Caco-2 (cell line): ENCODE measurements around the gene PRKAG2. TPM values are rescaled to one million over a fixed set of nuclear protein-coding genes. Genes with fewer than 3 reads are reported as not detected.

ENCODE experiments used
- BruUV-seq: library from RNA; stranded (reverse); fragments of 400-500 nt; replicated peaks from 2 replicates; lab custom pipeline; 2021; lab: Mats Ljungman, UMichigan
- CTCF ChIA-PET: fragments of 300-600 bp; sonication (Branson Sonifier 250); formaldehyde crosslinking; loops from one replicate; lab custom pipeline; 2022; ENCODE audit warnings: antibody characterized with exemption; lab: Charles Lee
- POLR2A ChIA-PET: fragments of 300-600 bp; sonication (Branson Sonifier 250); formaldehyde crosslinking; loops from one replicate; lab custom pipeline; 2022; ENCODE audit warnings: antibody characterized with exemption; lab: Charles Lee
- DNase-seq, 2 experiments: peaks; one replicate each; pipeline versions ENCODE4 v3.0.0 to v3.0.0-alpha.2; 2020 to 2022
- H3K27me3 ChIP-seq: replicated peaks from 2 replicates; pipeline ENCODE4 v1.6.0; 2011; ENCODE audit warnings: low read length; ENCODE audit not compliant: control insufficient read depth, insufficient read depth
- H3K36me3 ChIP-seq: 2 replicates; pipeline ENCODE4 v1.5.1; 2011; ENCODE audit warnings: low read length; ENCODE audit not compliant: control insufficient read depth, insufficient read depth
- H3K4me1 ChIP-seq: fragments of 250-450 bp; sonication (Bioruptor Pico); 2 replicates; pipeline ENCODE4 v1.5.1; 2020; ENCODE audit warnings: mild to moderate bottlenecking
- H3K4me3 ChIP-seq: 2 replicates; pipeline ENCODE4 v1.5.1; 2011; ENCODE audit warnings: low read depth, mild to moderate bottlenecking, control low read depth, low read length
- H3K9me3 ChIP-seq: fragments of 250-450 bp; sonication (Bioruptor Pico); 2 replicates; pipeline ENCODE4 v1.5.1; 2020; ENCODE audit warnings: mild to moderate bottlenecking, moderate library complexity
- H3K27ac Mint-ChIP-seq: one replicate; pipeline ENCODE4 v1.8.0; 2022; ENCODE audit warnings: mixed read lengths; ENCODE audit not compliant: unreplicated experiment
- H3K27me3 Mint-ChIP-seq: one replicate; pipeline ENCODE4 v1.8.0; 2022; ENCODE audit warnings: mixed read lengths; ENCODE audit not compliant: insufficient read depth, unreplicated experiment
- H3K36me3 Mint-ChIP-seq: one replicate; pipeline ENCODE4 v1.8.0; 2022; ENCODE audit warnings: mild to moderate bottlenecking, mixed read lengths; ENCODE audit not compliant: insufficient read depth, unreplicated experiment
- H3K4me1 Mint-ChIP-seq: one replicate; pipeline ENCODE4 v1.8.0; 2022; ENCODE audit warnings: low read depth, mixed read lengths; ENCODE audit not compliant: unreplicated experiment
- H3K4me3 Mint-ChIP-seq: one replicate; pipeline ENCODE4 v1.8.0; 2022; ENCODE audit warnings: mild to moderate bottlenecking, moderate library complexity, mixed read lengths; ENCODE audit not compliant: unreplicated experiment
- H3K9me3 Mint-ChIP-seq: one replicate; pipeline ENCODE4 v1.8.0; 2022; ENCODE audit warnings: mixed read lengths; ENCODE audit not compliant: unreplicated experiment
- CTCF ChIP-seq, 2 experiments: fragments of 200-600 bp in 1 of 2; IDR thresholded peaks; 1 replicate in 1 of 2; 2 replicates in 1 of 2; pipeline versions ENCODE4 v1.5.1 to v1.8.0; 2011 to 2022; ENCODE audit warnings: antibody characterized with exemption in 1 of 2, control low read depth in 1 of 2, inconsistent platforms in 1 of 2, low read depth in 1 of 2, low read length in 1 of 2, mild to moderate bottlenecking in 1 of 2, moderate library complexity in 1 of 2; ENCODE audit not compliant: insufficient read depth in 1 of 2, severe bottlenecking in 1 of 2, unreplicated experiment in 1 of 2
- intact Hi-C: fragments of 100-400 bp; cut with micrococcal nuclease; formaldehyde crosslinking; loops from one replicate; pipeline ENCODE4 v1.10.0; 2022; ENCODE audit not compliant: unreplicated experiment
- total RNA-seq: library from RNA; stranded (reverse); gene quantifications from 2 replicates; pipeline ENCODE4 v1.2.3, GENCODE V29; 2022

PRKAG2 gene
- total RNA-seq, 1 experiment from 2014 or later, result 15.9 TPM

DNA sequence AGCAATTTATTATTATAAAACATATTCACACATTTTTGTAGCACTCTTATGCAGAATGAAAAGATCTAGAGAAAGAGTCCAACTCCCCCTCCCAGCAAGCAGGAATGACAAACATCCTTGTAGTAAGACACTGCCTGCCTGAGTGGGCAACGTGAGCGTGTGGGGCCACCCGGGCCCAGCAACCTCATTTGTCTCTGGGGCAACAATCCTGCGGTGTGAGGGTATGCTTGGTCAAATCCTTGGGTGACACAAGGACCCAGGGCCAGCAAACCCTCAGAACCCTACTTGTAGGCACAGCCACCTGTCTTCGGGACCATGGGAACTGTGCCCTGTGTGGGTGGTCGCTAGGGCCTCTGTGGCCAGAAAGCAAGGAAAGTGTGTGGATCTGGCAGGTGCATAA lies 367.9 kb downstream of the PRKAG2 start:
- Histone ChIP-seq H3K4me1 (peaks cover 5% of the 10 kb centered on the region; the same call in 1 of the 2 replicates), H3K4me3 (no peak overlapping the region), H3K36me3 (no peaks in the 10 kb centered on the region), H3K9me3 (no peaks in the 10 kb centered on the region), H3K27me3 (no peaks in the 10 kb centered on the region)
- Mint-ChIP-seq H3K27ac (no peak overlapping the region), H3K4me1 (peaks cover 12% of the 10 kb centered on the region), H3K4me3 (no peak overlapping the region), H3K27me3 (no peaks in the 10 kb centered on the region), H3K36me3 (peaks cover 10% of the 10 kb centered on the region), H3K9me3 (no peaks in the 10 kb centered on the region)
- intact Hi-C loops, result no loop called here
- ChIA-PET CTCF (no interaction called here), POLR2A (no interaction called here)
- DNase-seq, result no peak
- no peak for TF ChIP-seq CTCF (IDR thresholded peaks at IDR 0.05; ENCODE audit: insufficient read depth in 1 of 2, low read depth in 1 of 2, low read length in 1 of 2, severe bottlenecking in 1 of 2, unreplicated experiment in 1 of 2)
- BruUV-seq, result no TSS peak

DNA sequence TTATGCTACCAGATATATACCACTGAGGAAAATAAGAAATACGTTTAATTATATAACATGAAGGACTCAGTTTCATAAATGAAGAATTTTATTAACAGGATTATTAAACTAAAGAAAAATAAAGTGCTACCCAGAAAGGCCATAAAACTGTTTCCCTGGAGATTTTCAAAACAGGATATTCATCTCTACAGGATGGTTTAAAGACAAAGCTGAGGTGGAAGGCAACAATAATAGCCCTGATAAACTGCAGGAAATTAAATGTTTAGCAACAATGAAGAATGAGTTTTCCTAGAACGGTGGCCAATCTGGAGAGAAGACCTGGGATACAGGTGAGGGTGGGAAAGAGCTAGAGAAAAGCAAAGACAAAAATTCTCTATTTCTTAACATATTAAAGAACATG lies 369.1 kb downstream of the PRKAG2 start:
- H3K27ac Mint-ChIP-seq, result no peak overlapping the region

GRCh38 chr7:151506901-151507382 lies 370.0 kb downstream of the PRKAG2 start:
- no peaks in the 10 kb centered on the region for H3K36me3 ChIP-seq
- BruUV-seq, result no TSS peak
- H3K9me3 Mint-ChIP-seq, result no peaks in the 10 kb centered on the region
- no peak overlapping the region for H3K4me3 Mint-ChIP-seq
- no peaks in the 10 kb centered on the region for H3K27me3 ChIP-seq
- peak in 1 of 2 experiments; percentile 10 for TF ChIP-seq CTCF (IDR thresholded peaks at IDR 0.05; ENCODE audit: insufficient read depth in 1 of 2, low read depth in 1 of 2, low read length in 1 of 2, severe bottlenecking in 1 of 2, unreplicated experiment in 1 of 2)
- H3K4me1 Mint-ChIP-seq, result peaks cover 12% of the 10 kb centered on the region
- H3K9me3 ChIP-seq, result no peaks in the 10 kb centered on the region
- POLR2A ChIA-PET, result interaction anchor here (0.6 to 1.4 kb wide), 2 partner anchors 11 to 13 kb away, joined by 3 to 4 read pairs; partner anchors contain the start of gene RHEB
- intact Hi-C loops, result no loop called here
- no peak for DNase-seq
- H3K4me3 ChIP-seq, result no peak overlapping the region
- H3K36me3 Mint-ChIP-seq, result peaks cover 9% of the 10 kb centered on the region
- CTCF ChIA-PET, result no interaction called here
- no peak overlapping the region for H3K27ac Mint-ChIP-seq
- peaks cover 15% of the 10 kb centered on the region; the same call in 1 of the 2 replicates for H3K4me1 ChIP-seq
- H3K27me3 Mint-ChIP-seq, result no peaks in the 10 kb centered on the region

More for the DNA sequence above, 369.1 kb downstream of the PRKAG2 start:
- DNase-seq, result no peak
- CTCF ChIA-PET, result interaction anchor here (0.7 kb wide), 1 partner anchor 178 kb away, joined by 3 read pairs; no protein-coding TSS in a partner anchor
- H3K9me3 Mint-ChIP-seq, result no peaks in the 10 kb centered on the region
- H3K4me1 ChIP-seq, result peaks cover 10% of the 10 kb centered on the region; the same call in 1 of the 2 replicates
- TF ChIP-seq CTCF (IDR thresholded peaks at IDR 0.05; ENCODE audit: insufficient read depth in 1 of 2, low read depth in 1 of 2, low read length in 1 of 2, severe bottlenecking in 1 of 2, unreplicated experiment in 1 of 2), result no peak
- peaks cover 12% of the 10 kb centered on the region for H3K4me1 Mint-ChIP-seq
- H3K36me3 ChIP-seq, result no peaks in the 10 kb centered on the region
- no peak overlapping the region for H3K4me3 ChIP-seq
- H3K27me3 Mint-ChIP-seq, result no peaks in the 10 kb centered on the region
- BruUV-seq, result no TSS peak
- no peaks in the 10 kb centered on the region for H3K9me3 ChIP-seq
- no peak overlapping the region for H3K4me3 Mint-ChIP-seq
- intact Hi-C loops, result no loop called here
- peaks cover 9% of the 10 kb centered on the region for H3K36me3 Mint-ChIP-seq
- POLR2A ChIA-PET, result interaction anchor here (1.4 kb wide), 1 partner anchor 12 kb away, joined by 4 read pairs; the partner anchor contains the start of gene RHEB
- H3K27me3 ChIP-seq, result no peaks in the 10 kb centered on the region

Other genes starting within 250 kb of the PRKAG2 start
- gene GALNTL5, start 79.3 kb upstream of the PRKAG2 start, total RNA-seq, result not detected in 2 replicates
- gene GALNT11, start 148.6 kb upstream of the PRKAG2 start, total RNA-seq, result 31.4 and 34.9 TPM in 2 replicates